Endodermal cell (in vitro differentiated cells): ENCODE results near the gene POP4. TPM values are rescaled to one million over a fixed set of nuclear protein-coding genes. Genes with fewer than 3 reads are reported as not detected.

Experiments
- DNase-seq: peaks from one replicate; pipeline ENCODE4 v3.0.0-alpha.2; 2017
- H3K27ac ChIP-seq: 2 replicates; pipeline ENCODE4 v1.5.1; 2013; ENCODE audit warnings: mild to moderate bottlenecking, low read depth, low read length, moderate library complexity
- H3K27me3 ChIP-seq: 2 replicates; pipeline ENCODE4 v1.6.1; 2013; ENCODE audit warnings: mild to moderate bottlenecking, low read length, moderate library complexity; ENCODE audit not compliant: insufficient read depth, control insufficient read depth, poor library complexity, severe bottlenecking
- H3K36me3 ChIP-seq: 2 replicates; pipeline ENCODE4 v1.7.0; 2013; ENCODE audit warnings: mild to moderate bottlenecking, low read length, moderate library complexity; ENCODE audit not compliant: control insufficient read depth, insufficient read depth
- H3K4me1 ChIP-seq: one replicate; pipeline ENCODE4 v1.7.0; 2013; ENCODE audit warnings: low read length; ENCODE audit not compliant: control insufficient read depth, insufficient read depth
- H3K4me3 ChIP-seq: 2 replicates; pipeline ENCODE4 v1.5.1; 2013; ENCODE audit warnings: mild to moderate bottlenecking, low read length, moderate library complexity
- H3K9ac ChIP-seq: 2 replicates; pipeline ENCODE4 v1.6.1; 2013; ENCODE audit warnings: mild to moderate bottlenecking, low read length, moderate library complexity; ENCODE audit not compliant: poor library complexity, severe bottlenecking; ENCODE audit errors: extremely low read depth
- H3K9me3 ChIP-seq: 2 replicates; pipeline ENCODE4 v1.6.1; 2013; ENCODE audit warnings: mild to moderate bottlenecking, low read length, moderate library complexity; ENCODE audit not compliant: control insufficient read depth
- H3K27ac Mint-ChIP-seq: 2 replicates; pipeline ENCODE4 v1.8.0; 2020; ENCODE audit warnings: mixed read lengths
- H3K27me3 Mint-ChIP-seq: 2 replicates; pipeline ENCODE4 v1.8.0; 2021; ENCODE audit warnings: mild to moderate bottlenecking, mixed read lengths; ENCODE audit not compliant: insufficient read depth
- H3K36me3 Mint-ChIP-seq: 2 replicates; pipeline ENCODE4 v1.8.0; 2020; ENCODE audit warnings: low read depth, mixed read lengths
- H3K4me1 Mint-ChIP-seq: 2 replicates; pipeline ENCODE4 v1.8.0; 2020; ENCODE audit warnings: mixed read lengths
- H3K4me3 Mint-ChIP-seq: 2 replicates; pipeline ENCODE4 v1.8.0; 2020; ENCODE audit warnings: mild to moderate bottlenecking, moderate library complexity, mixed read lengths
- H3K9me3 Mint-ChIP-seq: 2 replicates; pipeline ENCODE4 v1.8.0; 2020; ENCODE audit warnings: mild to moderate bottlenecking, mixed read lengths
- WGBS, 2 experiments: methylation state at CpG; one replicate each; pipeline versions ENCODE4 v1.1.5 to v1.1.7; 2013; ENCODE audit warnings: missing lambda C conversion rate in 2 of 2, mixed read lengths in 1 of 2; ENCODE audit not compliant: insufficient coverage in 1 of 2, insufficient read length in 1 of 2; 5-methylcytosine and 5-hydroxymethylcytosine counted together
- total RNA-seq, 2 donors: library from RNA; stranded (reverse); fragmentation: NEBNext Ultra II Directional in 1 of 2; extraction: Animal tissue kit (Norgen Biotek cat#: 25700) in 1 of 2; gene quantifications; 2 replicates in 1 of 2; 3 replicates in 1 of 2; pipeline ENCODE4 v1.2.1, GENCODE V29; 2021
- TF ChIP-seq, protein P1 (sequence below): fragments of 200-600 bp; sonication (generic); conservative IDR thresholded peaks from 2 replicates; pipeline ENCODE4 v1.5.0; 2021; ENCODE audit warnings: antibody characterized with exemption, mild to moderate bottlenecking

POP4 gene
- total RNA-seq, 2 donors from 2014 or later = 58.2 to 59.7 TPM

DNA sequence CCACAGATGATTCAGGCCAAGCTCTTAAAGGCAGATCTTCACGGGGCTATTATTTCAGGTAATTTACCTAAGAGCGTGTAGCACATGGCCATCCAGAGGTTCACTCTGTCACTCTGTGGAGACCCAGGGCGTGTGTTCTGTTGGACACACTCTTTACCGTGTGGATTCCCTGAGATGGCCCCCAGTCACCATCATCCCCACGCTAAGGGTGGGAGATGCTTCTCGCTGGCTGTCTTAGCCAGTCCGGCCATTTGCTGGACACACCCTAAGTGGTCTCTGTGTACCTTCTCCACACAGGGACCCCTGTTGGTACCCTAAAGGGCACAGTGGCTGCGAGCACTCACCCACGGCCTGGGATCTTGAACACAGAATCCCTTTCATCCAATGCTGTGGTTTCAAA lies 6.0 kb downstream of the POP4 start:
- H3K27ac Mint-ChIP-seq = no peak overlapping the region
- DNase-seq = no peak
- H3K27ac ChIP-seq = no peak overlapping the region
- WGBS, 2 experiments = 94 to 95% methylated on average over 8 to 9 of the region's 9 CpGs
- H3K4me3 Mint-ChIP-seq = no peak overlapping the region
- H3K27me3 ChIP-seq = no peaks in the 10 kb centered on the region
- no peaks in the 10 kb centered on the region for H3K4me1 ChIP-seq
- no peak overlapping the region for H3K4me3 ChIP-seq
- TF ChIP-seq, protein P1, sequence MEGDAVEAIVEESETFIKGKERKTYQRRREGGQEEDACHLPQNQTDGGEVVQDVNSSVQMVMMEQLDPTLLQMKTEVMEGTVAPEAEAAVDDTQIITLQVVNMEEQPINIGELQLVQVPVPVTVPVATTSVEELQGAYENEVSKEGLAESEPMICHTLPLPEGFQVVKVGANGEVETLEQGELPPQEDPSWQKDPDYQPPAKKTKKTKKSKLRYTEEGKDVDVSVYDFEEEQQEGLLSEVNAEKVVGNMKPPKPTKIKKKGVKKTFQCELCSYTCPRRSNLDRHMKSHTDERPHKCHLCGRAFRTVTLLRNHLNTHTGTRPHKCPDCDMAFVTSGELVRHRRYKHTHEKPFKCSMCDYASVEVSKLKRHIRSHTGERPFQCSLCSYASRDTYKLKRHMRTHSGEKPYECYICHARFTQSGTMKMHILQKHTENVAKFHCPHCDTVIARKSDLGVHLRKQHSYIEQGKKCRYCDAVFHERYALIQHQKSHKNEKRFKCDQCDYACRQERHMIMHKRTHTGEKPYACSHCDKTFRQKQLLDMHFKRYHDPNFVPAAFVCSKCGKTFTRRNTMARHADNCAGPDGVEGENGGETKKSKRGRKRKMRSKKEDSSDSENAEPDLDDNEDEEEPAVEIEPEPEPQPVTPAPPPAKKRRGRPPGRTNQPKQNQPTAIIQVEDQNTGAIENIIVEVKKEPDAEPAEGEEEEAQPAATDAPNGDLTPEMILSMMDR = no peak
- no peaks in the 10 kb centered on the region for H3K9me3 ChIP-seq
- H3K36me3 Mint-ChIP-seq = peaks cover 56% of the 10 kb centered on the region
- peaks cover 48% of the 10 kb centered on the region for H3K36me3 ChIP-seq
- no peaks in the 10 kb centered on the region for H3K9me3 Mint-ChIP-seq
- no peaks in the 10 kb centered on the region for H3K27me3 Mint-ChIP-seq
- H3K9ac ChIP-seq = no peak overlapping the region
- no peaks in the 10 kb centered on the region for H3K4me1 Mint-ChIP-seq

DNA sequence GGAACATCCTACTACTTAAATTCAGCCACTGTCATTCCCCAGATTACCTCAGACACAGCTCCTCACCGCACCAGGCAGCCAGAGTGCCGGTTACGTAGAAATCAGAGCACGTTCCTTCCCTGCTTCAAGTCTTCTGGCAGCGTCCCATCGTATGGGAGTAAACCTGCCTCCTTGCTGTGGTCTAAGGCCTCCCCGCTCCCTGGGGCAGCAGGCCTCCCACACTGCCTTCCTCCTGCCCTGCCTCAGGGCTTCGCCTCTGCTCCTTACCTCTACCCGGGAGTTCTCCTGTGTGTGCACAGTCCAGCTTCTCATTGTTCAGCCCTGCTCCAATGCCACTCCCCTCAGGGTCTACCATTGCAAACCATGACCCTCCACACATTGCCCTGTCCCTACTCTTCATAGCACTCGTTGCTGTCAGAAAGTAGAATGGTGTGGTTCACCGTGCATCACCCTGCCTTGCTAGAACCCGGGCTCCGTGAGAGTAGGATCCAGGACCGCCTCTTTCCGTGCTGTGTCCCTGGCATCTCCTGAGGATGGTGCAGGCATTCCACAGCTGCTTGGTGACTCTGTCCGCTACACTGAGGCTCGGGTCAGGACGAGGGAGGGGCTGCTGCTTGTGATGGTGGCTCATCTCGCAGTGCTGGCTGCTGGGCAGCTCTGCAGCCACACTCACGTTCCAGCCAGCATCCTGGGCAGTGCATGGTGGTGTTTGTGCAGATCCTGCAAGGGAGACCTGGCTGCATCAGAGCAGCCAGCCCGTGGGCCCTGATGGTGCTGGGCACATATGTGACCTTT lies 6.9 kb downstream of the POP4 start:
- 86 to 89% methylated on average over 13 to 21 of the region's 21 CpGs for WGBS, 2 experiments
- Histone ChIP-seq H3K9me3 (no peaks in the 10 kb centered on the region), H3K4me3 (no peak overlapping the region), H3K27me3 (no peaks in the 10 kb centered on the region), H3K36me3 (peaks cover 48% of the 10 kb centered on the region), H3K9ac (no peak overlapping the region), H3K27ac (no peak overlapping the region), H3K4me1 (no peaks in the 10 kb centered on the region)
- TF ChIP-seq, protein P1 = no peak
- Mint-ChIP-seq H3K4me1 (no peaks in the 10 kb centered on the region), H3K27me3 (no peaks in the 10 kb centered on the region), H3K4me3 (no peak overlapping the region), H3K9me3 (no peaks in the 10 kb centered on the region), H3K27ac (no peak overlapping the region), H3K36me3 (peaks cover 56% of the 10 kb centered on the region)
- DNase-seq = no peak

DNA sequence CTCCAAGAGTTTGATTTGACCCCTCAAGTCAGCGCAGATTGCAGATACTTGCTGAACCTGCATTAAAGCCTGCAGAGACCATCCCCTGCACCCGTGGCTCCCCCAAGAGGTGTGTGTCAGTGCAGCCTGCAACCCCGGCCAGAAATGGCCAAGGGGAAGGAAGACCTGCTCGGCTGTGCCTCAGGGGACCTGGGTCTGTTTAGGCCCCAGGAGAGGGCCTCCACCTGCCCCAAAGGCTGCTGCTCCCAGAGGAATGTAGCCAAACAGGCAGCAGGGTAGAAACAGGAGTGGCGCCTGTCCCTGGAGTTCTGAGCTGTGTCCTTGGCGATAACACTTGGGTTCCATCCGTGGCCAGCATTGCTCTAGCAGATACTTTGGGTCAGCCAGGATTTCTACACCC lies 8.0 kb downstream of the POP4 start:
- 90 to 94% methylated on average over 6 to 7 of the region's 7 CpGs for WGBS, 2 experiments
- Histone ChIP-seq H3K9me3 (no peaks in the 10 kb centered on the region), H3K9ac (no peak overlapping the region), H3K27ac (no peak overlapping the region), H3K36me3 (peaks cover 47% of the 10 kb centered on the region), H3K27me3 (no peaks in the 10 kb centered on the region), H3K4me1 (no peaks in the 10 kb centered on the region), H3K4me3 (no peak overlapping the region)
- DNase-seq = no peak
- Mint-ChIP-seq H3K27ac (no peak overlapping the region), H3K4me3 (no peak overlapping the region), H3K4me1 (no peaks in the 10 kb centered on the region), H3K9me3 (no peaks in the 10 kb centered on the region), H3K36me3 (peaks cover 51% of the 10 kb centered on the region), H3K27me3 (no peaks in the 10 kb centered on the region)
- TF ChIP-seq, protein P1 = no peak
